Measurements from ENCODE around the gene KCTD8.

- TF ChIP-seq CTCF (IDR thresholded peaks at IDR 0.05; ENCODE audit: extremely low read depth in 1 of 2, insufficient read depth in 1 of 2, low read depth in 1 of 2, low read length in 2 of 2) (no peak), POLR2A (IDR thresholded peaks at IDR 0.05; ENCODE audit: low read depth, low read length) (no peak), GATA2 (IDR thresholded peaks at IDR 0.05; ENCODE audit: insufficient read depth, insufficient read length, low read depth, low read length) (peak; percentile 22), FOS (IDR thresholded peaks at IDR 0.05; ENCODE audit: borderline replicate concordance, insufficient read depth, low read length) (no peak), POLR2AphosphoS5 (IDR thresholded peaks at IDR 0.05; ENCODE audit: insufficient read depth, low read depth, low read length) (no peak), EZH2 (IDR thresholded peaks at IDR 0.05; ENCODE audit: borderline replicate concordance, low read depth, low read length, severe bottlenecking) (no peak), MAX (IDR thresholded peaks at IDR 0.05; ENCODE audit: insufficient read depth, insufficient read length) (no peak), MYC (IDR thresholded peaks at IDR 0.05; ENCODE audit: low read depth, low read length) (no peak)
These were observed 287.7 kb downstream of the KCTD8 start for GRCh38 chr4:44160776-44161367.
